Esophagus muscularis mucosa (tissue), 3 donors: ENCODE results near the gene PRDM5.

Source experiments
- POLR2AphosphoS5 ChIP-seq, 2 donors: sonication (generic); formaldehyde crosslinking; IDR thresholded peaks; one replicate each; pipeline ENCODE4 v1.6.1; 2017; ENCODE audit warnings: antibody characterized with exemption in 2 of 2
- TF ChIP-seq, protein P1 (sequence below), 3 experiments: fragments of 200-600 bp in 2 of 3; fragments of 450-650 bp in 1 of 3; sonication (generic) in 2 of 3; IDR thresholded peaks; one replicate each; pipeline ENCODE4 v1.5.1; 2017 to 2019; ENCODE audit warnings: antibody characterized with exemption in 3 of 3, mild to moderate bottlenecking in 2 of 3, moderate library complexity in 1 of 3

DNA sequence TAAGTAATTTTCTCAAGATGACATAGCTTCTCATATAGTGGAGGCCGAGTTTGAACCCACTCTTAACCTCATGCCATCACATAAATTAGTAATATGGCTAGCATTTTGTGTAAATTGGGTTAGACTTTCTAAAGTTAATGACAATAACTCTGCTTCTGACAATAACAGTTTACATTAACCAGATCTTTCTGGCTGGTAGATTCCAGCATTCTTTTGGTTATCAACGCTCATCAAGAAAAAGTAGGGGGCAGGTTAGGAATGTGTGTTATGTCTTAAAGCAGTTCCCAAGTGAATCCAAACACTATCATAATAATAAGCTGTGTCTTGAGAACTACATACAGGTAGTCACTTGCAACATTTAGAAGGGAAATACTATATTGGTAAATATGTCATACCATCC is 162.5 kb downstream of the PRDM5 start:
- TF ChIP-seq POLR2AphosphoS5 (IDR thresholded peaks at IDR 0.05): no peak
- TF ChIP-seq, protein P1, sequence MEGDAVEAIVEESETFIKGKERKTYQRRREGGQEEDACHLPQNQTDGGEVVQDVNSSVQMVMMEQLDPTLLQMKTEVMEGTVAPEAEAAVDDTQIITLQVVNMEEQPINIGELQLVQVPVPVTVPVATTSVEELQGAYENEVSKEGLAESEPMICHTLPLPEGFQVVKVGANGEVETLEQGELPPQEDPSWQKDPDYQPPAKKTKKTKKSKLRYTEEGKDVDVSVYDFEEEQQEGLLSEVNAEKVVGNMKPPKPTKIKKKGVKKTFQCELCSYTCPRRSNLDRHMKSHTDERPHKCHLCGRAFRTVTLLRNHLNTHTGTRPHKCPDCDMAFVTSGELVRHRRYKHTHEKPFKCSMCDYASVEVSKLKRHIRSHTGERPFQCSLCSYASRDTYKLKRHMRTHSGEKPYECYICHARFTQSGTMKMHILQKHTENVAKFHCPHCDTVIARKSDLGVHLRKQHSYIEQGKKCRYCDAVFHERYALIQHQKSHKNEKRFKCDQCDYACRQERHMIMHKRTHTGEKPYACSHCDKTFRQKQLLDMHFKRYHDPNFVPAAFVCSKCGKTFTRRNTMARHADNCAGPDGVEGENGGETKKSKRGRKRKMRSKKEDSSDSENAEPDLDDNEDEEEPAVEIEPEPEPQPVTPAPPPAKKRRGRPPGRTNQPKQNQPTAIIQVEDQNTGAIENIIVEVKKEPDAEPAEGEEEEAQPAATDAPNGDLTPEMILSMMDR (IDR thresholded peaks at IDR 0.05): no peak
